GM13977 (cell line): ENCODE measurements around the gene USP35.
A peak's percentile ranks its signal among the peaks of the same experiment; 100 is the strongest.

ENCODE experiments used
- DNase-seq: peaks from one replicate; pipeline ENCODE4 v3.0.0; 2012; ENCODE audit warnings: low spot score
- CTCF ChIP-seq: IDR thresholded peaks from 2 replicates; pipeline ENCODE4 v1.5.1; 2012; ENCODE audit warnings: mild to moderate bottlenecking, control low read depth; ENCODE audit not compliant: insufficient read depth; ENCODE audit errors: extremely low read depth, missing control alignments
- in situ Hi-C: fragments of 300-500 bp; cut with MboI; formaldehyde crosslinking; loops from one replicate; pipeline ENCODE4 v1.12.0; 2022; ENCODE audit warnings: low sequenced_read_pairs, low pct_unique_long_range_greater_than_20kb, mixed read lengths, inconsistent platforms; ENCODE audit not compliant: unreplicated experiment

Gene USP35

GRCh38 chr11:78190374-78190773 is 1.7 kb downstream of the USP35 start:
- no peak for DNase-seq
- in situ Hi-C loops = no loop called here

DNA sequence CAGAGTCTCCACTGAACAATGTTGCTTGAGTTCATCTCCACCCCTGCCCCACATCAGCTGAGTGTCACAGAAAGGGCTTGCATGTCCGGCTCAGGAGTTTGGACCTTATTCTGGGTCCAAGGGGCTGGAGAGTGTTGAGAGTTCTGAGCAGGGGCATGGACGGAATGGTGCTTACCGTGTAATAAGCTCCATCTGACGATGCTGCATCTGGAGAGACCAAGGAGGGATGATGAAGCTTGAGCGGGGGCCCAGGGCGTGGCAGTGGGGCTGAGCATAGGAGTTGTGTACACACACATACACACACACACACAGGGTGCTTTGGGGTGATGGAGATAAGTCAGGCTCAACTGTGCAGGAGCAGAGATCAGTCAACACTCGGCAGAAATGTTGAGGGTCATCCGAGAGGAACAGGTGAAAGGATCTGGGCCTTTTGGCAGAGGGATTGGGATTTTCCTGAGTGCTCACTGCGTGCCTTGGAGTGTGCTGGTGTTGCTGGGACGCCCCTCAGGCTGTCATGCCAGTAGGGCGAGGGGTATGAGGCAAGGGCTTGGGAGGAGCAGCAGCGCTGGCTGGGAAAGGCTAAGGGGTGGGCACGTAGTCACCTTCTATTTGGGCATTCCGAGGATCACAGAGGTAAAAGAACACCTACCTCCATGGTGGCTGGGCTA is 2.3 kb downstream of the USP35 start:
- in situ Hi-C loops = no loop called here
- no peak for TF ChIP-seq CTCF
- DNase-seq = no peak

More at GRCh38 chr11:78190374-78190773, 1.7 kb downstream of the USP35 start:
- TF ChIP-seq CTCF = no peak

DNA sequence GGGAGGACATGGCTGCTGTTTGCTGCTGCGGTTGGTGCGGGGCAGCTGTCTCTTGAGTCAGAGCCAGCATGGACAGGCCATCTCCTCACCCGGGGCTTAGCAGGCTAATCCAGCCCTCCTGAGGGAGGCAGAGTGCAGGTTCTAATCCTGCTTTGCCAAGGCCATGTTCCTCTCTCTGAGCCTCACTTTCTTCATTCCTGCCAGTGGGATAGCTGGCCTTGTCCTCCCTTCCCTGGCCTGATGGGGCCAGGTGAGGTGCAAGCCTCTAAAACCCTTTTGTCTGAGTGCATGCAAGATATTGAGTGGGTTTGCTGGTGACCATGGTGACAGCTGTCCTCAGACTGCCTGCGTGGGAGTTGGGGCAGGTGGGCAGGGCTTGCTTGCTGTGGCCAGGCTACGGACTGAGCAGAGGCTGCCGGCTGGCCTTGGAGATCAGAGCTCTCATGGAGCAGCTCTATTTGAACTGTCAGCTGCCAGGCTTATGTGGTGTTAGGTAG is 3.6 kb downstream of the USP35 start:
- no peak for TF ChIP-seq CTCF
- peak; percentile 47 for DNase-seq
- in situ Hi-C loops = no loop called here

GRCh38 chr11:78192911-78193351 is 4.2 kb downstream of the USP35 start:
- in situ Hi-C loops = no loop called here
- DNase-seq = no peak
- no peak for TF ChIP-seq CTCF

- no peak for TF ChIP-seq CTCF
- DNase-seq = no peak
- in situ Hi-C loops = no loop called here
Measured at GRCh38 chr11:78193806-78194205, 5.1 kb downstream of the USP35 start.

- DNase-seq = no peak
- TF ChIP-seq CTCF = no peak
- in situ Hi-C loops = no loop called here
Measured at GRCh38 chr11:78194490-78194889, 5.8 kb downstream of the USP35 start.
